Measurements from ENCODE around the gene HOXC6. TPM values are rescaled to one million over a fixed set of nuclear protein-coding genes. Genes with fewer than 3 reads are reported as not detected.

Gene HOXC6
- total RNA-seq, 1 donor from 2014 or later, result 0.32 TPM

- TF ChIP-seq CTCF (IDR thresholded peaks at IDR 0.05; ENCODE audit: partially characterized antibody, unreplicated experiment), result no peak
- DNase-seq, result no peak
- Mint-ChIP-seq H3K9me3 (ENCODE audit: unreplicated experiment) (peaks cover 4% of the 10 kb centered on the region), H3K27me3 (ENCODE audit: unreplicated experiment) (peaks cover 46% of the 10 kb centered on the region), H3K36me3 (ENCODE audit: unreplicated experiment) (no peaks in the 10 kb centered on the region), H3K4me1 (ENCODE audit: low read depth, unreplicated experiment) (no peaks in the 10 kb centered on the region), H3K4me3 (ENCODE audit: unreplicated experiment) (no peak overlapping the region), H3K27ac (ENCODE audit: unreplicated experiment) (no peak overlapping the region)
These were observed 17.9 kb upstream of the HOXC6 start for GRCh38 chr12:54010053-54010971.

- no peak for DNase-seq
- H3K4me3 Mint-ChIP-seq (ENCODE audit: unreplicated experiment), result no peak overlapping the region
- H3K9me3 Mint-ChIP-seq (ENCODE audit: unreplicated experiment), result peaks cover 4% of the 10 kb centered on the region
- H3K36me3 Mint-ChIP-seq (ENCODE audit: unreplicated experiment), result no peaks in the 10 kb centered on the region
- no peaks in the 10 kb centered on the region for H3K4me1 Mint-ChIP-seq (ENCODE audit: low read depth, unreplicated experiment)
- no peak overlapping the region for H3K27ac Mint-ChIP-seq (ENCODE audit: unreplicated experiment)
- H3K27me3 Mint-ChIP-seq (ENCODE audit: unreplicated experiment), result peaks cover 46% of the 10 kb centered on the region
- no peak for TF ChIP-seq CTCF (IDR thresholded peaks at IDR 0.05; ENCODE audit: partially characterized antibody, unreplicated experiment)
These were observed 17.1 kb upstream of the HOXC6 start for GRCh38 chr12:54010972-54011664.

- H3K27me3 Mint-ChIP-seq (ENCODE audit: unreplicated experiment), result peaks cover 44% of the 10 kb centered on the region
- H3K9me3 Mint-ChIP-seq (ENCODE audit: unreplicated experiment), result peaks cover 6% of the 10 kb centered on the region
- no peak for DNase-seq
- no peak for TF ChIP-seq CTCF (IDR thresholded peaks at IDR 0.05; ENCODE audit: partially characterized antibody, unreplicated experiment)
- no peaks in the 10 kb centered on the region for H3K36me3 Mint-ChIP-seq (ENCODE audit: unreplicated experiment)
- H3K27ac Mint-ChIP-seq (ENCODE audit: unreplicated experiment), result no peak overlapping the region
- H3K4me1 Mint-ChIP-seq (ENCODE audit: low read depth, unreplicated experiment), result no peaks in the 10 kb centered on the region
- H3K4me3 Mint-ChIP-seq (ENCODE audit: unreplicated experiment), result no peak overlapping the region
These were observed 16.3 kb upstream of the HOXC6 start for GRCh38 chr12:54011665-54012532.

GRCh38 chr12:54012631-54013409, 15.4 kb upstream of the HOXC6 start:
- no peak overlapping the region for H3K4me3 Mint-ChIP-seq (ENCODE audit: unreplicated experiment)
- peaks cover 6% of the 10 kb centered on the region for H3K9me3 Mint-ChIP-seq (ENCODE audit: unreplicated experiment)
- H3K4me1 Mint-ChIP-seq (ENCODE audit: low read depth, unreplicated experiment), result peaks cover 6% of the 10 kb centered on the region
- H3K36me3 Mint-ChIP-seq (ENCODE audit: unreplicated experiment), result no peaks in the 10 kb centered on the region
- no peak overlapping the region for H3K27ac Mint-ChIP-seq (ENCODE audit: unreplicated experiment)
- H3K27me3 Mint-ChIP-seq (ENCODE audit: unreplicated experiment), result peaks cover 46% of the 10 kb centered on the region
- TF ChIP-seq CTCF (IDR thresholded peaks at IDR 0.05; ENCODE audit: partially characterized antibody, unreplicated experiment), result no peak
- DNase-seq, result no peak
